Islet of Langerhans (tissue), 1 donor: ENCODE data around the gene SLC16A5.

Source experiments
- FAIRE-seq: peaks from one replicate; lab custom pipeline; 2011; peaks lifted over from hg19 to GRCh38; lab: Jason Lieb, UNC

SLC16A5 gene

GRCh38 chr17:75086496-75087181, 1.1 kb upstream of the SLC16A5 start:
- FAIRE-seq, result no peak

- no peak for FAIRE-seq
Measured at GRCh38 chr17:75087182-75087557, 584 bp upstream of the SLC16A5 start.

GRCh38 chr17:75088465-75089417, 987 bp downstream of the SLC16A5 start:
- FAIRE-seq, result no peak

DNA sequence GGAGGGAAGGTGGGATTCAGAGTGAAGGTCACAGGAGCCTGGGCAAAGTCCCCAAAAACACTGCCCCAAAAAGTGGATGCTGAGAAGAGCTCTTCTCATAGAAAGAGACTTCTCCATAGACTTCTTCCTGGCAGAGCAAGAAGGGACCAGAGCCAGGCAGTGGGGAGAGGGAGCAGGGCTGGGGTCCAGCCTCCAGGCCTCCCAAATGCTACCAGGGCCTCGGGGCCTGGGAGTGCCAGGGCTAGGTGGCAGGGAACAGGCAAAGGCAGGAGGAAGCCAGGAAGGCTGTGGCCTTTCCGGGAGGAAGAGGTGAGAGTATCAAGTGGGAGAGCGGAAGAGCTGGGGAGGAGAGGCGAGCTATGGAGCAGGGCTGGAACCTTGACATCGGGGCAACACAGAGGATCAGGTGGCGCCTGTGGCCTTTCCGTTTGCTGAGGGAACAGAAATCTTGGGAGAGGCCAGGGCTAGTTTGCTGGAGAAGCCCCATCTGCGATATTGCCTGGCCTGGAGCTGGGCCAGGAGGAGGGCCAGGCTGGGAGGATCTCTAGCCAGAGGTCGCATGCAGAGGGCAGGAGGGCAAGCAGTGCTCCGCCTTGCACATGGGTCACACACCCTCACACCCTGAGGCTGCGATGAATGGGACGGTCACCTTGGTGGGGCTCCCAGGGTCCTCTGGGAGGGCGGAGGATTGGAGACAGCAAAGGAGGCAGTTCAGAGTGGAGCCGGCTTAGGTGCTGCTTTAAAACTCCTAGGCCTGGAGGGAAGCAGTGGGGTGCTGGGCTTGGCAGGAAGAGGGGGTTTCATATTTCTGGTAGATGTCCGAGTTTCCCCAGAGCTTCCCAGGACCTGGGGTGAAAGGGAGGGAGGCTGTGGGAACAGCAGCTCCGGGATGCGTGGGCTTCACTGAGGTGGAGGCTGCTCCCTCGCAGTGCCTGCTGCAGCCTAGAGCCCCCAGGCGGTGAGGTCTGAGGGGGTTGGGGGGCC, 3.4 kb downstream of the SLC16A5 start:
- no peak for FAIRE-seq

DNA sequence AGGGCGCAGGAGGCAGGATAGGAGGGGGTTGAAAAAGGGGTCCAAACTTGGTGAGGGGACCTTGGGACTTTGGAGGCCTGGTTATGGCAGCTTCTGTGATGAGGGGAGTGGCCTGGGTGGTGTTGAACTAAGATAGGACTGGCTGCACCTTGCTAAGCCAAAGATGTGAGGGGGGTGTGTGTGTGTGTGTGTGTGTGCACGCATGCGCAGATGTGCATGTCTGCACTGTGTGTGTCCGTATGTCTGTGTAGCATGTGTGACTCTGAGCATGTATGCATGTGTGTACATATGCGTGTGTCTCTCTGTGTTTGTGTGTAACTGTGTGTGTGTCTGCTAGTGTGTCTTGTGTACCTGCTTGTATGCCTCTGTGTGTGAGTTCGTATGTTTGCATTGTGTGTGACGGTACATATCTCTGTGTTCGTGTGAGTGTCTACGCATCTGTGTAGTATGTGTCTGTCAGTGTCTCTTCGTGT, 4.1 kb downstream of the SLC16A5 start:
- no peak for FAIRE-seq

GRCh38 chr17:75093548-75094158, 5.9 kb downstream of the SLC16A5 start:
- no peak for FAIRE-seq

DNA sequence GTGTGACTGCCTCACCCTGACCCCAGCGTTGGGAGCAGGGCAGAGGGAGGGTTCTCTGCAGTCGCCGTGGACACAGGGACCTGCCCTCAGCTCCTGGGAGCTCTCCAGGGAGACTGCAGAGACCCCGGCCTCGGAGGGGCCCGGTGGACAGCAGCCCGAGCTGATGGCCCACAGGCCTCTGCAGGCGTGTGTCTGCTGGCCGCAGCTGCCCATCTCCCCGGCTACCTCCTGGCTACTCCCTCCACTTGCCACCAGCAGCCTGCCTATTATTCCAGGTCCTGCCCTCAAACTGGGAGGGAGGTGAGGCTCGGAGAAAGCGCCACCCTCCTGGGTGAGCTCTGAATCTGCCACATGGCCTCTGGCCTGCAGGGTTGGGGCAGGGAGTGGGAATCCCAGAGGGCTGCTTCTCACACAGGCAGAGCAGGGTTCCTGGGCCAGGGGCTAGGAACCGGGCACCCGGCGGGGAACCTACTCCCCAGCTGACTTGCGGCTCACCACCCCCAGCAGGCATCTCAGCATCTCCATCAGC, 7.2 kb downstream of the SLC16A5 start:
- no peak for FAIRE-seq

- no peak for FAIRE-seq
Measured at GRCh38 chr17:75096082-75096625, 8.4 kb downstream of the SLC16A5 start.

GRCh38 chr17:75097865-75098264, 10.1 kb downstream of the SLC16A5 start:
- FAIRE-seq, result no peak

DNA sequence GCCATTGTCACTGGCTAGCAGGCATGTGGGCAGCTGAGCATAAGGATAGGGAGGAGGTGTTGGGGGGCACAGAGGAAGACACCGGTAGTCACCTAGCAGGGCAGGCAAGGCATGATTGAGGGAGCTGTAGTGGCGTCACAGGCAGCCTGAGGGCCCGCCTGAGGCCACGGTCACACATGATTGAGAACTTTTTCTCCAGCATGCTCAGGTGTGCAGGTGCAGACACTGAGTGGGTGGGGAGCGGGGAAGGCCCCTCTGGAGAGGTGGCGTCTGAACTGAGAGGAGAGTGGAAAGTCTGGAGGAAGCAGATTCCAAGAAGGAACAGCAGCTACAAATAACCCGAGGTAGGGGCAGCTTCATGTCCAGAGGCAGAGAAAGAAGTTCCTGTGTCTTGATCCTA, 11.1 kb downstream of the SLC16A5 start:
- FAIRE-seq, result no peak

DNA sequence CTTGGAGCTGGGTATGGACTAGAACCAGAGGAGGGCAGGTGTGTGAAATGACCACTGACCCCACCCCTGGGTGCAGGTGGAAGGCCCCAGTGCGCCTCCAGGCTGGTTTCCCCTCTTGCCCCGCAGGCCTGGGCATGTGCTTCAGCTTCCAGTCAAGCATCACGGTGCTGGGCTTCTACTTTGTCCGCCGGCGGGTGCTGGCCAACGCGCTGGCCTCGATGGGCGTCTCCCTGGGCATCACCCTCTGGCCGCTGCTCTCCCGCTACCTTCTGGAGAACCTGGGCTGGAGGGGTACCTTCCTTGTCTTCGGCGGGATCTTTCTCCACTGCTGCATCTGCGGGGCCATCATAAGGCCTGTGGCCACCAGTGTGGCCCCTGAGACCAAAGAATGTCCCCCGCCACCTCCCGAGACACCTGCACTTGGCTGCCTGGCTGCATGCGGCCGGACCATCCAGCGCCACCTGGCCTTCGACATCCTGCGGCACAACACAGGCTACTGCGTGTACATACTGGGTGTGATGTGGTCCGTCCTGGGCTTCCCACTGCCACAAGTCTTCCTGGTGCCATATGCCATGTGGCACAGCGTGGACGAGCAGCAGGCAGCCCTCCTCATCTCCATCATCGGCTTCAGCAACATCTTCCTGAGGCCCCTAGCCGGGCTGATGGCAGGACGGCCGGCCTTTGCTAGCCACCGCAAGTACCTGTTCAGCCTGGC, 12.3 kb downstream of the SLC16A5 start:
- no peak for FAIRE-seq

DNA sequence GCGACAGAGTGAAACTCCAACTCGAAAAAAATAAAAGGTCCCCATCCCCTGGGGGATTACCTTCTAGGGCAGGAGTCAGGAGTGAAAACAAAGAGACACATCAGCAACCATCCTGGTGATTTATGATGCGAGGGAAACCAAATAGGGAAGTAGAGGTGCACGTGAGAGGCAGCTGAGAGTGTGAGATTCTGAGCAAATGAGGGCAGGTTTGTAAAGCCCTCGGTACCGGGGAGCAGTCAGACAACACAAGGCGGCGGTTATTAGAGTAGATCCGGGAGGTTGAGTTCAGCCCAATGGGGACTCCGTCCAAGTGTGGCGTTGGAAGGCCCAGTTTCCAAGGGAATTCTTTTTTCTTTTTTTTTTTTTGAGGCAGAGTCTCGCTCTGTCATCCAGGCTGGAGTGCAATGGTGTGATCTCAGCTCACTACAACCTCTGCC, 14.6 kb downstream of the SLC16A5 start:
- no peak for FAIRE-seq

DNA sequence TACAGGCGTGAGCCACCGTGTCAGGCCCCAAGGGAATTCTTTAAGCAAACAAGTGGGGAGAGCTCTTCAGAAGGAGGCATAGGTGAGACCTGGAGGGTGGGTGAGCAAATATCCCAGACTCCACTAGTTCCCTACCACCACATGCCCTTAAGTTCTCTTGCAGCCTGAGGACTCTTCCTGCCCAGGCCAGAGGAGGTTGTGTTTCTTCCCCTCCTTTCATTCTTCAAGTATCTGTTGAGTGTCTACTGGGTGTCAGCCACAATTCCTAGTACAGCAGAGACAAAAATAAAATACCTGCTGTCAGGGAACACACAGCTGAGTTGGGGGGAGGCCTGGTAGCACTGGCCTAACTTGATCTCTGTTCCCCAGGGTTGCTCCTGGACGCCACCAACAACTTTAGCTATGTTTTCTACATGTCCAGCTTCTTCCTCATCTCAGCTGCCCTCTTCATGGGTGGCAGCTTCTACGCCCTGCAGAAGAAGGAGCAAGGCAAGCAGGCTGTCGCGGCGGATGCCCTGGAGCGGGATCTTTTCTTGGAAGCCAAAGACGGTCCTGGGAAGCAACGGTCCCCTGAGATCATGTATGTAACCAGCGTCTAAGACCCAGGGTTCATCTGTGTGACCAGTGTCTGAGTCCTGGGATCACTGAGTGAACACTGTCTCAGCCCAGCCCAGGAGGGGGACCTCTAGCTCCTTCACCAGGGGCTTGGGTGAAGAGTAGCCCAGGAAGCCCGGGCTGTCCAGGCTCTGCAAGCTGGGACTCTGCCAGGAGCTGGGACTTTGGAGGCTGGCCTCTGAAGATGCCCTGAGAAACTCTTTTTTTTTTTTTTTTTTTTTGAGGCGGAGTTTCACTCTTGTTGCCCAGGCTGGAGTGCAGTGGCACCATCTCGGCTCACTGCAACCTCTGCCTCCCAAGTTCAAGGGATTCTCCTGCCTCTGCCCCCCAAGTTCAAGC, 16.1 kb downstream of the SLC16A5 start:
- no peak for FAIRE-seq

DNA sequence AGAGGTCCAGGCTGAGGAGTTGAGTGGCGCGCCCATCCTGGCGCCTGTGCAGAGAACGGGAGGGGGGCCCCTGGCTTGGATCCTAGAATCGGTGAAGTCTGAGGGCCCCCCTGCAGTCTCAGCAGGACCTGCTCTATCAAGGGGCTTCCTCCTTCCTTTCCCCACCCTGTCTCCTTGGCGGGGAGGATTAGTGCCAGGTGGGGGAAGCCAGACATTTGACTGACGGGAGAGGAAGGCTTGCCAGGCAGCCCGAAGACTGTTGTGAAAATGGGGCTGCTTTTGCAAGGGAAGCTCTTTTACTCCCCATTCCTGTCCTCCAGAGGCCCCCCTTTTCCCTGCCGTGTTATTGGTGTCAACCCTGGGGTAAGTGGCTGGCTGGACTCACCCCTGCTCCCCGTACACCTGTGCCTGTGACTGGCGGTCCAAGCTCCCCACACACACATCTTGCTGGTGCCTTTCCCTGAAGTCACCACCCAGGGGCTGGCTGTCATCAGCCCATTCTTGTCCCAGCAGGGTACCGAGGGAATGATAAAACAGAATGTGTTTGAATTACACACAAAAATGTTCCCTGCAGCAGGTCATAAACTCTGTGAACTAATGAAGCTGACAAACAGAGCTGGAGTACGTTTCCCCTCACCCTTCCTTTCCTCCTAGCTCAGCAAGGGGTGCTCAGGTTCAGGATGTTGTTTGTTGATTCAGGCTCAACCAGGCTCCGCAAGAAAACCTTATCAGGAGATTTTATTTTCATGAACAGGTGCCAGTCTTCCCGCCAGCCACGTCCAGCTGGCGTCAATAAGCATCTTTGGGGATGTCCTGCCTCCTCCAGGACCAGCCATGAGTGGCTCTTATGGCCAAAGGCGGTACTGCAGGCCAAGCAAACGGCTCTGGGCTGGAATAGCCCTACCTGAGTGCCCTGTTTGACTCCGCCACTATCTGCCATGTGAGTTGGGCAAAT, 17.6 kb downstream of the SLC16A5 start:
- FAIRE-seq, result no peak

DNA sequence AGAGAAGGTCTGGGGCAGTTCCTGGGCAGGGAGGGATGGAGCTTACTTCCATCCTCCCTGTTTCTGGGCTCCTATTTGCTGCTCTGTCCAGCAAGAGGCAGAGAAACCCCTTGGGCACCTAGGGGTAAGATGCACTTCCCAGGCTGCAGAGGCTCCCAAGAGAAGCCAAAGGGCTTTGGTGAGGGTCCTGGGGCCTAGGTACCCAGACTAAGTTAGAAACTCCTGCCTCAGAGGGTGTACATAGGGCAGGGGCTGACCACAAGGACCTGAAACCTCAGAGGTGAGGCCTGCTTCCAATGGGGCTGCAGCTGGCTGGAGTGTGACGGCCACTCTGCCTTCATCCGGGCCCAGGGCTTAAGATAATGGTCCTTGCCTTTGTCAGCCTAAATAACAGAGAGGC, 20.4 kb downstream of the SLC16A5 start:
- no peak for FAIRE-seq

- FAIRE-seq, result no peak
Measured at GRCh38 chr17:75109046-75109406, 21.3 kb downstream of the SLC16A5 start.

DNA sequence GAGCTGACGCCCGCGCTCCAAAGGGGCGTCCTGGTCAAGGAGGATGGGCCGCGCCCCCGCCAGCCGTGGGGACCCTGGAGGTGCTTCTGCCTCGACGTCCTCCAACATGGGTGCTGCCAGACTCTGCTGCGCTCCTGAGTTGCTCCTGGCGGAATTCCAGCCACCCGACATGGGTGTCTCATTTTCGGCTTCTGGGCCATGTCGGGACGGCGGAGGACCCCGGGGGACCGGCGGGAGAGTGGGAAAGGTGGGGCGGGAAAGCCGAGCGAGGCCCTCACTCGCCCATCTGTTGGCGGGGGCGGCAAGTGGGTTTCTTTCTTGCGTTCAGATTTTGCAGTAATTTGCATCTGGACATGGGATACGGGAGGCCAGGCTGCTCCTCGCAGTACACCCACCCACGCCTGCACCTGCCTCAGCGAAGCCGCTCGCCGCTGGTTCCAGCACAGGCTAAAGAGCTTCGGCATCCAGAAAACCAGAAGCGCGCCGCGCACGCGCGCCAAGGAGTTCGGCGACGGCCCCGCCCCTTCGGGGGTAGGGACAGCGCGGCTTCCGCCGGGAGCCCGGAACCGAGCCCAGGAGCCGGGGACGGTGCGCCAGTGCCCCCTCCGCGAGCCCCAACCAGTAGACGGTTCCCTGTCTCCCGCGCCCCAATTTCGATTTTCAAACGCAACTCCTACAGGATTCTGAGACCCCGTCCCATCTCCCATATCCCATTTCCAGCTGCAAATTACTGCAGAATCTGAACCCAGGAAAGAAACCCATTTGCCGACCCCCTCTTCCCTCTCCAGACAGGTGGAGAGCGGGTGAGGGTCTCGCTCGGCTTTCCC, 21.9 kb downstream of the SLC16A5 start, which contains the start of gene ARMC7:
Gene ARMC7 (plus strand): TSS at position 563 of the 827 bp plus-strand sequence. CDS start 320 bp downstream, outside the sequence.
- FAIRE-seq, result no peak
